Measurements from ENCODE around the gene EYS.

Gene EYS

GRCh38 chr6:65631711-65632110, 75.3 kb downstream of the EYS start:
- no peak for TF ChIP-seq CTCF (IDR thresholded peaks at IDR 0.05)

- TF ChIP-seq CTCF (IDR thresholded peaks at IDR 0.05): no peak
These were observed 80.0 kb downstream of the EYS start for GRCh38 chr6:65627015-65627414.

DNA sequence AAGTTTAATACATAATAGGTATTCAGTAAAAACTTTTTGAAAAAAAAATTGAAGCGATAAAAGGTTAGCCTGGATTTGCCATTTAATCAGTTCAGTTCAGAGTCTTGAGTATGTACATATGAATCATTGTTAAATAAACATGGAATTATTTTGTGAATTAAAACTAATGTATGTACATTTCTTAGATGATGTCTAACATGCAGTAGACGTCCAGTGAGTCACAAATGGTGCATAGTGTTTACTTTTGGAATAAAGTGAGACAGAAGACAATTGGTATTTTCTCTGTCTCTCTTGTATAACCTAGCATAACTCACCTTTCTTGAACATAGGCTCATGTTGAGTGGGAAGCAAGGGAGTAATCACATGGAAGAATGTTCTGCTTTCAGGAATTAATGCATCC, 83.5 kb downstream of the EYS start:
- no peak for TF ChIP-seq CTCF (IDR thresholded peaks at IDR 0.05)

DNA sequence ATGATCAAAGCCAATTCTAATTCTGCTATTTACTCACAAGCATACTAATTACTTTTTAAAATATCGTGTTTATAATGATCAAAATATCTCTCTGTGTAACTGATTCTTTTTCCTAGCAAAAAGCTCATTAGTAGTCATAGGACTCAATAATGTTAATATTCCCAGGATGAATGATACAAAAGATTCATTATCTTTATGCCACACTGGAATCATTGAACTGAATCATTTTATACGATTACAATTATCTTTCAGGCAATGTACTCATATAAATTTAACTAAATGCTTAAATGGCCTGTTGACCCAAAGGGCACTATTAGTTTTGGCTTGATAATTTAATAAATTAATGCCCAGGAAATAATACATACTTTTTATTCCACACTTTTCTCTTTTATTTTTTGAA, 96.3 kb downstream of the EYS start:
- TF ChIP-seq CTCF (IDR thresholded peaks at IDR 0.05): no peak

GRCh38 chr6:65595540-65595939, 111.5 kb downstream of the EYS start:
- TF ChIP-seq CTCF (IDR thresholded peaks at IDR 0.05): no peak

GRCh38 chr6:65570340-65570739, 136.7 kb downstream of the EYS start:
- TF ChIP-seq CTCF (IDR thresholded peaks at IDR 0.05): no peak

GRCh38 chr6:65569505-65569904, 137.5 kb downstream of the EYS start:
- no peak for TF ChIP-seq CTCF (IDR thresholded peaks at IDR 0.05)

- no peak for TF ChIP-seq CTCF (IDR thresholded peaks at IDR 0.05)
These were observed 140.9 kb downstream of the EYS start for GRCh38 chr6:65566117-65566516.

All from LNCAP (cell line).